Measurements from ENCODE around the gene PTTG1.

PTTG1 gene

DNA sequence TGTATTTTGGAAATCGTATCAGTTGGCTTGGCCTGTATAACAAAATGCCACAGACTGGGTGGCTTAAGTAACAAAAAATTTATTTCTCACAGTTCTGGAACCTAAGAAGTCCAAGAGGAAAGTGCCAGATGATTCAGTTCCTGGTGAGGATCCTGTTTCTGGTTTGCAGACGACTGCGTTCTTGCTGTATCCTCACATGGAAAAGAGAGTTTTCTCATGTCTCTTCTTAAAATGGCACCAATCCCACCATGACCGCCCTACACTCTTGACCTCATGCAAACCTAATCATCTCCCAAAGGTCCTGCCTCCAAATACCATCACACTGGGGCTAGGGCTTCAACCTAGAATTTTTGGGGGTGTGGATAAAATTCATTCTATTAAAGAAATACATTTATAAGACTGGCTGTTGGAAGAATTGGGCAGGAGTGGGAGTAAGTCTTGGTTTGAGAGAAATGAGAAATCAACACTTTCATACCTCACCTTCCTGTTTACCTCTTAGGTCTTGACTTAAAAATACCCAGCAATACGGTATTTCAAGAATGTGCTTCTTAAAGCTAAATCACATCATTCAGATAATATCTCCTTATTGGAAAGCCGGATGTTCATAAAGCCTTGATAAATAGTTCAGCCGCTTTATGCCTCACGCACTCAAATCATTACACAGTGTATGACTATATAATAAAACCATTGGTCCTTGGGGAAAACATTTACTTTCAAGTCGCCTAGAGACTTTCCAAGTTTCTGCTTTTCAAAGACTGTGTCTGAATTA lies 28.7 kb downstream of the PTTG1 start:
- H3K4me3 ChIP-seq (IDR thresholded peaks at IDR 0.05; ENCODE audit: insufficient read depth, low read depth, low read length): no peak overlapping the region
- H3K4me2 ChIP-seq: no peak overlapping the region
- H3K9ac ChIP-seq: no peak overlapping the region
- H3K79me2 ChIP-seq (ENCODE audit: insufficient read depth, low read depth): no peaks in the 10 kb centered on the region
- TF ChIP-seq, protein P1, sequence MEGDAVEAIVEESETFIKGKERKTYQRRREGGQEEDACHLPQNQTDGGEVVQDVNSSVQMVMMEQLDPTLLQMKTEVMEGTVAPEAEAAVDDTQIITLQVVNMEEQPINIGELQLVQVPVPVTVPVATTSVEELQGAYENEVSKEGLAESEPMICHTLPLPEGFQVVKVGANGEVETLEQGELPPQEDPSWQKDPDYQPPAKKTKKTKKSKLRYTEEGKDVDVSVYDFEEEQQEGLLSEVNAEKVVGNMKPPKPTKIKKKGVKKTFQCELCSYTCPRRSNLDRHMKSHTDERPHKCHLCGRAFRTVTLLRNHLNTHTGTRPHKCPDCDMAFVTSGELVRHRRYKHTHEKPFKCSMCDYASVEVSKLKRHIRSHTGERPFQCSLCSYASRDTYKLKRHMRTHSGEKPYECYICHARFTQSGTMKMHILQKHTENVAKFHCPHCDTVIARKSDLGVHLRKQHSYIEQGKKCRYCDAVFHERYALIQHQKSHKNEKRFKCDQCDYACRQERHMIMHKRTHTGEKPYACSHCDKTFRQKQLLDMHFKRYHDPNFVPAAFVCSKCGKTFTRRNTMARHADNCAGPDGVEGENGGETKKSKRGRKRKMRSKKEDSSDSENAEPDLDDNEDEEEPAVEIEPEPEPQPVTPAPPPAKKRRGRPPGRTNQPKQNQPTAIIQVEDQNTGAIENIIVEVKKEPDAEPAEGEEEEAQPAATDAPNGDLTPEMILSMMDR (conservative IDR thresholded peaks at IDR 0.05; ENCODE audit: low read depth, low read length): no peak
- H2AFZ ChIP-seq (ENCODE audit: low read depth): no peak overlapping the region
- no peak overlapping the region for H3K27ac ChIP-seq
- no peaks in the 10 kb centered on the region for H3K4me1 ChIP-seq (ENCODE audit: low read depth, poor library complexity, severe bottlenecking)
- H3K36me3 ChIP-seq (ENCODE audit: insufficient read depth): no peaks in the 10 kb centered on the region
- no peaks in the 10 kb centered on the region for H4K20me1 ChIP-seq (ENCODE audit: insufficient read depth)
- no peaks in the 10 kb centered on the region for H3K27me3 ChIP-seq (ENCODE audit: insufficient read depth, low read depth)

DNA sequence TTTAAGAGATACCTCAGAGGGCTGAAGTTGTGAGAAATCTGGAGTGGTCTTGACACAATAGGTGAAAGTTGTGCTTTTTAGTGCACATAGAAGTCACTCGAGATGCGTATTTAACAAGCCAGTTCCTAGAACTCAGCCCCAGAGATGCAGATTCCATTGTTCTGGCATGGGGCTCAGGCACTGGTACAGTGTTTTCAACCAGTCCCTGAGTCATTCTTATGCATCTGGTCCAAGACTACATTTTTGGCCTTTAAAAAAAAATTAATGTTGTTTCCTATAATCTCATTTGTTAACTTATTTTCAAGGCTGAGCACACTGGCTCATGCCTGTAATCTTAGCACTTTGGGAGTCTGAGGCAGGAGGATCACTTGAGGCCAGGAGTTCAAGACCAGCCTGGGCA lies 29.6 kb downstream of the PTTG1 start:
- Histone ChIP-seq H3K36me3 (ENCODE audit: insufficient read depth) (no peaks in the 10 kb centered on the region), H3K79me2 (ENCODE audit: insufficient read depth, low read depth) (no peaks in the 10 kb centered on the region), H3K4me2 (no peak overlapping the region), H3K4me3 (IDR thresholded peaks at IDR 0.05; ENCODE audit: insufficient read depth, low read depth, low read length) (no peak overlapping the region), H3K27ac (no peak overlapping the region), H2AFZ (ENCODE audit: low read depth) (no peak overlapping the region), H3K4me1 (ENCODE audit: low read depth, poor library complexity, severe bottlenecking) (no peaks in the 10 kb centered on the region), H3K27me3 (ENCODE audit: insufficient read depth, low read depth) (no peaks in the 10 kb centered on the region), H3K9ac (no peak overlapping the region), H4K20me1 (ENCODE audit: insufficient read depth) (no peaks in the 10 kb centered on the region)
- TF ChIP-seq, protein P1 (conservative IDR thresholded peaks at IDR 0.05; ENCODE audit: low read depth, low read length): no peak

DNA sequence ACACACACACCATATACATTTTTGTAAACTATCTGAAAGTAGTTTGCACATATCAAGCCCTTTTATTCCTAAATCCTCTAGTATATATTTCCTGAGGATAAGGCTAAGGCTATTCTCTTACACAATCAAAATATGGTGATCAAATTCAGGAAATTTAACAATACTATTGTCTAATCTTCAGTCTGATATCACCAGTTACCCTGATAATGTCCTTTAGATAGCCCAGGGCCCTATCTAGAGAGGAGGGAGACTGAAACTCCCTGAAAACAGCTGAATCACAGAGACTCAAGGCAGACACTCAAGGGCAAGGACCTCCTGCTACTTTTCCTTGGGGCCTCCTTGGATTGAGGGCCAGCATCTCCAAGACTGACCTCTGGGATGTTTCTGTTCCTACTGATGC lies 30.4 kb downstream of the PTTG1 start:
- Histone ChIP-seq H2AFZ (ENCODE audit: low read depth) (no peak overlapping the region), H3K79me2 (ENCODE audit: insufficient read depth, low read depth) (no peaks in the 10 kb centered on the region), H3K4me3 (IDR thresholded peaks at IDR 0.05; ENCODE audit: insufficient read depth, low read depth, low read length) (no peak overlapping the region), H3K9ac (no peak overlapping the region), H3K27ac (no peak overlapping the region), H3K4me1 (ENCODE audit: low read depth, poor library complexity, severe bottlenecking) (no peaks in the 10 kb centered on the region), H3K27me3 (ENCODE audit: insufficient read depth, low read depth) (no peaks in the 10 kb centered on the region), H3K36me3 (ENCODE audit: insufficient read depth) (no peaks in the 10 kb centered on the region), H3K4me2 (no peak overlapping the region), H4K20me1 (ENCODE audit: insufficient read depth) (no peaks in the 10 kb centered on the region)
- TF ChIP-seq, protein P1 (conservative IDR thresholded peaks at IDR 0.05; ENCODE audit: low read depth, low read length): no peak

DNA sequence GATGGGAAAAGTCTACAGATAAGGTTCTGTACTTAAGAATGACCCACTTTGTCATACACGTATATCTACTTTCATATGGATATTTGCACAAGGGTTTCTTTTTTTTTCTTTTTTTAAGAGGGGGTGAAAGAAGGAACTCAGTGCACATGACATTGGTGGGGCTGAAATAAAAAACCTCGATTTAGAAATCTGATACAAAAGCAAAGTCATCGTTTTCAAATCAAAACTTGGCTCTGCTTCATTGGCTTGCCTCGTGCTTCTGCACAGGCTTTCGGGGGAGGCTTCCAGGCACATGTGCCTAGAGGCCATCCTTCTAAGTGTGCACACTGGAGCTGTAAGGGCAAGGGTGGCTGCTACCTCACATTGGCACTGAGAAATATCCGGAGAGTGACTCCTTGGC lies 31.1 kb downstream of the PTTG1 start:
- no peaks in the 10 kb centered on the region for H3K79me2 ChIP-seq (ENCODE audit: insufficient read depth, low read depth)
- no peaks in the 10 kb centered on the region for H4K20me1 ChIP-seq (ENCODE audit: insufficient read depth)
- no peak overlapping the region for H3K27ac ChIP-seq
- H3K36me3 ChIP-seq (ENCODE audit: insufficient read depth): no peaks in the 10 kb centered on the region
- H3K4me3 ChIP-seq (IDR thresholded peaks at IDR 0.05; ENCODE audit: insufficient read depth, low read depth, low read length): no peak overlapping the region
- H2AFZ ChIP-seq (ENCODE audit: low read depth): no peak overlapping the region
- TF ChIP-seq, protein P1 (conservative IDR thresholded peaks at IDR 0.05; ENCODE audit: low read depth, low read length): no peak
- no peak overlapping the region for H3K9ac ChIP-seq
- H3K4me2 ChIP-seq: no peak overlapping the region
- no peaks in the 10 kb centered on the region for H3K27me3 ChIP-seq (ENCODE audit: insufficient read depth, low read depth)
- no peaks in the 10 kb centered on the region for H3K4me1 ChIP-seq (ENCODE audit: low read depth, poor library complexity, severe bottlenecking)

Data from KMS-11 (cell line).